Keratinocyte (primary cell): Measurements from ENCODE around the gene PHKA2.

Experiments
- EZH2 ChIP-seq: IDR thresholded peaks from one replicate; pipeline ENCODE4 v1.6.1; 2012; ENCODE audit warnings: inconsistent platforms, mild to moderate bottlenecking, low read length, moderate library complexity
- TF ChIP-seq, protein P1 (sequence below), 3 experiments: IDR thresholded peaks in 1 of 3; conservative IDR thresholded peaks in 1 of 3; optimal IDR thresholded peaks in 1 of 3; 2 replicates in 2 of 3; 3 replicates in 1 of 3; pipeline versions ENCODE3 to v1.5.1; 2011; ENCODE audit warnings: low read length in 3 of 3, mild to moderate bottlenecking in 3 of 3, moderate library complexity in 2 of 3, control low read depth in 1 of 3, inconsistent platforms in 1 of 3; ENCODE audit not compliant: insufficient read depth in 2 of 3; ENCODE audit errors: extremely low read depth in 1 of 3

DNA sequence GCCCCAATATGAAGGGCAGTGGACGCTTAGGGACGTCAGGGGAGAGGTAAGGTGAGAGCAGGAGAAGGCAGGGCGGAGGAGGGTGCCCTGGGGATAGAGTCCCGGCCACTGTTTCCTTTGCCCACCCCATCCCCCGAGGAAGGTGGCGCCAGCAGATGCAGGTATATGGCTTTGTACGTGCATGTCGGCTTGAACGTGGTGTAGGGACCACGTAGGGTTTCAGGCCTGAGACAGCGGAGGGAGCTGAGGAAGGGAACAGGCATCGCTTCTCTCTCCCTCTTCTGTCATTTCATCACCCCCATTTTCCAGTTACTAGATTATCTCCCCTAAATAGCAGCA, 97.9 kb downstream of the PHKA2 start:
- no peak for TF ChIP-seq EZH2
- TF ChIP-seq, protein P1, sequence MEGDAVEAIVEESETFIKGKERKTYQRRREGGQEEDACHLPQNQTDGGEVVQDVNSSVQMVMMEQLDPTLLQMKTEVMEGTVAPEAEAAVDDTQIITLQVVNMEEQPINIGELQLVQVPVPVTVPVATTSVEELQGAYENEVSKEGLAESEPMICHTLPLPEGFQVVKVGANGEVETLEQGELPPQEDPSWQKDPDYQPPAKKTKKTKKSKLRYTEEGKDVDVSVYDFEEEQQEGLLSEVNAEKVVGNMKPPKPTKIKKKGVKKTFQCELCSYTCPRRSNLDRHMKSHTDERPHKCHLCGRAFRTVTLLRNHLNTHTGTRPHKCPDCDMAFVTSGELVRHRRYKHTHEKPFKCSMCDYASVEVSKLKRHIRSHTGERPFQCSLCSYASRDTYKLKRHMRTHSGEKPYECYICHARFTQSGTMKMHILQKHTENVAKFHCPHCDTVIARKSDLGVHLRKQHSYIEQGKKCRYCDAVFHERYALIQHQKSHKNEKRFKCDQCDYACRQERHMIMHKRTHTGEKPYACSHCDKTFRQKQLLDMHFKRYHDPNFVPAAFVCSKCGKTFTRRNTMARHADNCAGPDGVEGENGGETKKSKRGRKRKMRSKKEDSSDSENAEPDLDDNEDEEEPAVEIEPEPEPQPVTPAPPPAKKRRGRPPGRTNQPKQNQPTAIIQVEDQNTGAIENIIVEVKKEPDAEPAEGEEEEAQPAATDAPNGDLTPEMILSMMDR (optimal IDR thresholded peaks at IDR 0.05 in 1 of 3, IDR thresholded peaks at IDR 0.05 in 1 of 3, conservative IDR thresholded peaks at IDR 0.05 in 1 of 3; ENCODE audit: extremely low read depth in 1 of 3, insufficient read depth in 2 of 3, low read length in 3 of 3): no peak
